ENCODE data around the gene RSPRY1. TPM values are rescaled to one million over a fixed set of nuclear protein-coding genes. Genes with fewer than 3 reads are reported as not detected.

The RSPRY1 gene
- total RNA-seq, 2 experiments from 2014 or later = 24.5 to 29.4 TPM

GRCh38 chr16:57140931-57141668, 45.0 kb upstream of the RSPRY1 start:
- intact Hi-C loops (cut with micrococcal nuclease) = no loop called here
- no peak overlapping the region for H3K4me3 Mint-ChIP-seq
- ChIA-PET POLR2A (interaction anchor here (1.3 to 3.7 kb wide), 3 partner anchors 10 to 152 kb away, joined by 3 to 23 read pairs (median 9); partner anchors contain the start of gene NLRC5), CTCF (interaction anchor here (0.8 to 2.0 kb wide), 5 partner anchors 10 to 49 kb away, joined by 3 to 9 read pairs (median 4); partner anchors contain the start of gene CPNE2)
- H3K27me3 Mint-ChIP-seq = no peaks in the 10 kb centered on the region
- H3K4me1 Mint-ChIP-seq (ENCODE audit: low read depth) = peaks cover 33% of the 10 kb centered on the region
- H3K9me3 Mint-ChIP-seq = no peaks in the 10 kb centered on the region
- DNase-seq (peak; percentile 10), ATAC-seq (peak; percentile 18)
- TF ChIP-seq, protein P1, sequence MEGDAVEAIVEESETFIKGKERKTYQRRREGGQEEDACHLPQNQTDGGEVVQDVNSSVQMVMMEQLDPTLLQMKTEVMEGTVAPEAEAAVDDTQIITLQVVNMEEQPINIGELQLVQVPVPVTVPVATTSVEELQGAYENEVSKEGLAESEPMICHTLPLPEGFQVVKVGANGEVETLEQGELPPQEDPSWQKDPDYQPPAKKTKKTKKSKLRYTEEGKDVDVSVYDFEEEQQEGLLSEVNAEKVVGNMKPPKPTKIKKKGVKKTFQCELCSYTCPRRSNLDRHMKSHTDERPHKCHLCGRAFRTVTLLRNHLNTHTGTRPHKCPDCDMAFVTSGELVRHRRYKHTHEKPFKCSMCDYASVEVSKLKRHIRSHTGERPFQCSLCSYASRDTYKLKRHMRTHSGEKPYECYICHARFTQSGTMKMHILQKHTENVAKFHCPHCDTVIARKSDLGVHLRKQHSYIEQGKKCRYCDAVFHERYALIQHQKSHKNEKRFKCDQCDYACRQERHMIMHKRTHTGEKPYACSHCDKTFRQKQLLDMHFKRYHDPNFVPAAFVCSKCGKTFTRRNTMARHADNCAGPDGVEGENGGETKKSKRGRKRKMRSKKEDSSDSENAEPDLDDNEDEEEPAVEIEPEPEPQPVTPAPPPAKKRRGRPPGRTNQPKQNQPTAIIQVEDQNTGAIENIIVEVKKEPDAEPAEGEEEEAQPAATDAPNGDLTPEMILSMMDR (IDR thresholded peaks at IDR 0.05) = no peak
- peak overlapping the region; percentile 95 for H3K27ac Mint-ChIP-seq
- H3K36me3 Mint-ChIP-seq (ENCODE audit: low read depth) = peaks cover 1% of the 10 kb centered on the region

- H3K4me1 Mint-ChIP-seq (ENCODE audit: low read depth) = peaks cover 30% of the 10 kb centered on the region
- DNase-seq (peak; percentile 55), ATAC-seq (peak; percentile 81)
- CTCF ChIA-PET = interaction anchor here (1.3 to 2.2 kb wide), 6 partner anchors 9 to 50 kb away, joined by 3 to 9 read pairs (median 6); partner anchors contain the start of gene CPNE2
- no peaks in the 10 kb centered on the region for H3K9me3 Mint-ChIP-seq
- H3K27ac Mint-ChIP-seq = peak overlapping the region; percentile 95
- POLR2A ChIA-PET = interaction anchor here (0.9 to 3.7 kb wide), 8 partner anchors 8 to 41 kb away, joined by 3 to 23 read pairs (median 4); no protein-coding TSS in a partner anchor
- H3K27me3 Mint-ChIP-seq = no peaks in the 10 kb centered on the region
- H3K4me3 Mint-ChIP-seq = peak overlapping the region; percentile 53
- H3K36me3 Mint-ChIP-seq (ENCODE audit: low read depth) = peaks cover 1% of the 10 kb centered on the region
- intact Hi-C loops (cut with micrococcal nuclease) = no loop called here
- TF ChIP-seq, protein P1 (IDR thresholded peaks at IDR 0.05) = no peak
Observed at GRCh38 chr16:57141822-57142631, 44.1 kb upstream of the RSPRY1 start.

DNA sequence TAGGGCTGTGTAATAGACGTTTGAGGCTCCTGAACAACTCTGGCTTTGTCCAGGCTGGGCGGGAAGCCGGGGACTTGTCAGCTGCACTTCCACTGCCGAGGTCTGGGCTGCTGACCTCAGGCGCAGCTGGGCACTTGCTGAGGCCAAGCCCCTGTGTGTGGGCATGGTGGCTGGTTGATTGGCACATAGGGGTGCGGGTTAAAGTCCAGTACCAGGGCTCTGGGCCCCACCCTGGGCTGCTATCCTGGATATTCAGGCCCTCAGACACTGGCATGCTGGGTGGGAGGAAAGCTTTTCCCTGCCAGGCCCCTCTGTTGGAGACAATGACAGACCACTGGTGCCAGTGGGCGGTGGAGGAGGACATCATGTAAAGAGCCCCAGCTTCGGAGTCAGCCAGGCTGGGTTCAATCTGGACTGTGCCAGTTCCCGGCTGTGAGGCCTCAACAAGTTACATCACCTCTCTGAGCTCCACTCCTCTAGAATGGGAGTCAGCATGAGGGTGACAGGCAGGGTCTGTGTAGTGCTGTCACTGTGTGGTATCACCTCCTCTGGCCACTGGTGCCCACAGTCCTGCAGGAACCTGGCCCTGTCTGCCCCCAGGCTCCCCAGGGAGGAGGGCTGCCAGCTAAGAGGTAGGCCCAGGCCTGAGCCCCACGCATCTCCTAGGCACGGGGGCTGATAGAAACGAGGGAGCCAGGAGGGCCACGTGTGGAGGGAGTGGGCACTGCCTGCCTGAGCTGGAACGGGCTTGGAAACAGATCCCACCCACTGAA, 42.8 kb upstream of the RSPRY1 start:
- TF ChIP-seq, protein P1 (IDR thresholded peaks at IDR 0.05) = no peak
- peaks cover 1% of the 10 kb centered on the region for H3K36me3 Mint-ChIP-seq (ENCODE audit: low read depth)
- ChIA-PET POLR2A (interaction anchor here (0.9 to 3.7 kb wide), 7 partner anchors 9 to 40 kb away, joined by 3 to 23 read pairs (median 4); no protein-coding TSS in a partner anchor), CTCF (interaction anchor here (0.5 to 2.2 kb wide), 7 partner anchors 9 to 178 kb away, joined by 3 to 12 read pairs (median 3); partner anchors contain the start of gene CPNE2)
- peak overlapping the region; percentile 25 for H3K27ac Mint-ChIP-seq
- no peaks in the 10 kb centered on the region for H3K27me3 Mint-ChIP-seq
- no peak overlapping the region for H3K4me3 Mint-ChIP-seq
- peaks cover 34% of the 10 kb centered on the region for H3K4me1 Mint-ChIP-seq (ENCODE audit: low read depth)
- DNase-seq = no peak
- intact Hi-C loops (cut with micrococcal nuclease) = no loop called here
- ATAC-seq = no peak
- no peaks in the 10 kb centered on the region for H3K9me3 Mint-ChIP-seq

- TF ChIP-seq, protein P1 (IDR thresholded peaks at IDR 0.05) = no peak
- ChIA-PET CTCF (interaction anchor here (0.7 to 2.2 kb wide), 4 partner anchors 9 to 60 kb away, joined by 3 to 12 read pairs (median 6); partner anchors contain the start of gene CPNE2), POLR2A (interaction anchor here (0.8 to 3.7 kb wide), 4 partner anchors 12 to 155 kb away, joined by 3 to 23 read pairs (median 3); partner anchors contain the start of genes CPNE2 and NLRC5)
- no peak for ATAC-seq
- peaks cover 5% of the 10 kb centered on the region for H3K36me3 Mint-ChIP-seq (ENCODE audit: low read depth)
- no peaks in the 10 kb centered on the region for H3K27me3 Mint-ChIP-seq
- peak overlapping the region; percentile 25 for H3K27ac Mint-ChIP-seq
- no peak for DNase-seq
- no peak overlapping the region for H3K4me3 Mint-ChIP-seq
- peaks cover 37% of the 10 kb centered on the region for H3K4me1 Mint-ChIP-seq (ENCODE audit: low read depth)
- H3K9me3 Mint-ChIP-seq = no peaks in the 10 kb centered on the region
- intact Hi-C loops (cut with micrococcal nuclease) = no loop called here
Observed at GRCh38 chr16:57144027-57144426, 42.1 kb upstream of the RSPRY1 start.
